GM10248 (cell line): Measurements from ENCODE around the gene RNASEH1.
"Not testable (repeated sequence)": the region's sequence is repeated elsewhere in the genome, so short reads cannot be mapped to it uniquely, and the experiment has no call there.

Source experiments
- CTCF ChIA-PET: fragments of 300-600 bp; sonication (Branson Sonifier 250); formaldehyde crosslinking; extraction: SDS; loops from one replicate; lab custom pipeline; 2021; ENCODE audit warnings: antibody characterized with exemption; lab: Yijun Ruan, JAX
- POLR2A ChIA-PET: fragments of 350-650 bp; sonication (Branson Sonifier 250); formaldehyde crosslinking; extraction: SDS; loops from one replicate; lab custom pipeline; 2020; ENCODE audit warnings: antibody characterized with exemption; lab: Yijun Ruan, JAX
- DNase-seq: peaks from one replicate; pipeline ENCODE4 v3.0.0; 2012; ENCODE audit errors: extremely low spot score
- TF ChIP-seq, protein P1 (sequence below): IDR thresholded peaks from 2 replicates; pipeline ENCODE4 v1.5.1; 2012; ENCODE audit warnings: mild to moderate bottlenecking, low read depth; ENCODE audit errors: extremely low read depth, missing control alignments, control extremely low read depth

RNASEH1 gene

DNA sequence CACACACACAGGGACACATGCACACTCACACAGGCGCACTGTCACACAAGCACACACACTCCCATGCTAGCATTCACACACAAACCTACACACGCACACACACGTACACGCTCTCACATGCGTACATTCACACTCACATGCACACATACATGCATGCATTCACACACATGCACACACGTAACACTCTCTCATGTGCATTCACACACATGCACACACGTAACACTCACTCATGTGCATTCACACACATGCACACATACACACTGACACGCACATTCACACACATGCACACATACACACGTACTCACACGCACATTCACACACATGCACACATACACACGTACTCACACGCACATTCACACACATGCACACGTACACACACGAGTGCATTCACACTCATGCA, 55.1 kb downstream of the RNASEH1 start:
- TF ChIP-seq, protein P1, sequence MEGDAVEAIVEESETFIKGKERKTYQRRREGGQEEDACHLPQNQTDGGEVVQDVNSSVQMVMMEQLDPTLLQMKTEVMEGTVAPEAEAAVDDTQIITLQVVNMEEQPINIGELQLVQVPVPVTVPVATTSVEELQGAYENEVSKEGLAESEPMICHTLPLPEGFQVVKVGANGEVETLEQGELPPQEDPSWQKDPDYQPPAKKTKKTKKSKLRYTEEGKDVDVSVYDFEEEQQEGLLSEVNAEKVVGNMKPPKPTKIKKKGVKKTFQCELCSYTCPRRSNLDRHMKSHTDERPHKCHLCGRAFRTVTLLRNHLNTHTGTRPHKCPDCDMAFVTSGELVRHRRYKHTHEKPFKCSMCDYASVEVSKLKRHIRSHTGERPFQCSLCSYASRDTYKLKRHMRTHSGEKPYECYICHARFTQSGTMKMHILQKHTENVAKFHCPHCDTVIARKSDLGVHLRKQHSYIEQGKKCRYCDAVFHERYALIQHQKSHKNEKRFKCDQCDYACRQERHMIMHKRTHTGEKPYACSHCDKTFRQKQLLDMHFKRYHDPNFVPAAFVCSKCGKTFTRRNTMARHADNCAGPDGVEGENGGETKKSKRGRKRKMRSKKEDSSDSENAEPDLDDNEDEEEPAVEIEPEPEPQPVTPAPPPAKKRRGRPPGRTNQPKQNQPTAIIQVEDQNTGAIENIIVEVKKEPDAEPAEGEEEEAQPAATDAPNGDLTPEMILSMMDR: no peak
- ChIA-PET POLR2A (no interaction called here), CTCF (no interaction called here)
- DNase-seq: no peak

DNA sequence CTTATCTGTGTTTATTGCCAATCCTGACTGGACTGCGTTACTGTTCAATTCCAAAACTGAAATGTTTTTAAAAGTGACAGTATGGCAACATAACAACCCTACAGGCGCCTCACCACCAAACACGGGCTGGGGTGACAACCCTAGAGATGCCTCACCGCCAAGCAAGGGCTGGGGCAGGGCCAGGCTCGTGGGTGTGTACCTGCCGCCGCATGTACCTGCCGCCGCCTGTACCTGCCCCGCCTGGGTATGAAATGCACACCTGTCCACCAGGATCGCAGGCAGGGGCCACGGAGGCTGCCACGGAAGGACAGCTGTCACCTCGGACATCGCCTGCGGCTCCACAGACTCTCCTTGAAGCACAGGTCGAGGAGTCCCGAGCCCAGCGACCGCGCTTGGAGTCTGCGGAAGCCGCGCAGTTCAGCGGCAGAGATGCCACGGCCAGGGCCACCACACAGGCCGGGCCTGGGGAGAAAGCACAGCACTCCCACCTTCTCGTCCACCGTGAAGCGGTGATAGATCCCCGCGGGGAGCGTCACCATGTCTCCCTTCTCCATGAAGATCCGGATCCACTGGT, 57.7 kb downstream of the RNASEH1 start:
- no peak for DNase-seq
- POLR2A ChIA-PET: no interaction called here
- CTCF ChIA-PET: no interaction called here
- TF ChIP-seq, protein P1: no peak

DNA sequence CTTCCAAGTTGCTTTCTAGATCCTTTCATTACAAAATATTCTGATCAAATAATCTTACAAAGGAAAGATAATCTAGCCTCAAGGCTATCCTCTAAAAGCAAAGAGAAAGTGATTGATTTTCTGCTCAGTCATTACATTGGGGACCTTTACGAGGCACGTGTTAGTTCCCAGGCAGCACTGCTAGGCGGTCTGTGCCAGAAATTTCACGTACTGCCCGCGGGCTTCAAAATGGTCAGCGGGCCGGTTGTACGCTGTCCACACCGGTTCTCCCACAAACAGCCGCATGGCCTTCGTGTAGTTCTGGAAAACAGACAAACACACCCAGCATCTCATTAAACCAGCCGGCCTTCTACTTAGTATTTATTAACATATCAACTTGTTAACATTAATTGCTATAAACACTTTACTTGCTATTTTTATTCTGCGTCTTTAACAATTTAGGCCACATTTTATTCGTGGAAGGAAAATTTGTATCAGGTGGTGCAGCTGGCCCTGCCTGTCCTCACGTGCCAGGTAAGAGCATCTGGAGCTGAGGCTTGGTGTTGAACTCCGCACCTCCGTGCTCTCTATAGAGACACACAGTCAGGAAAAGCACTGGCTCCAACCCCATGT, 59.2 kb downstream of the RNASEH1 start:
- ChIA-PET POLR2A (no interaction called here), CTCF (no interaction called here)
- TF ChIP-seq, protein P1: no peak
- no peak for DNase-seq

DNA sequence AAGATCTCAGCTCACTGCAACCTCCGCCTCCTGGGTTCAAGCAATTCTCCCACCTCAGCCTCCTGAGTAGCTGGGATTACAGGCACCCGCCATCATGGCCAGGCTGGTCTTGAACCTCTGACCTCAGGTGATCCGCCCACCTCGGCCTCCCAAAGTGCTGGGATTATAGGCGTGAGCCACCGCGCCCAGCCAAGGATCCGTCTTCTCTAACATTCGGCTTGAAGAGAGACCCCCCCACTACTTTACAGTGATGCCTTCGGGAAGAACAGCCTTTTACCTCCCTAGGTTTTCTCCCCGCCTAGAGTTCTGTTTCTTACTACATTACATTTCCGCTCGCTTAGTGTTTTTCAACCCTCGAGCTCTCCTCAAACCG, 61.4 kb downstream of the RNASEH1 start:
- DNase-seq, POLR2A ChIA-PET: not testable (repeated sequence)
- CTCF ChIA-PET: interaction anchor here (1.1 to 1.7 kb wide), 2 partner anchors 10 to 72 kb away, joined by 3 to 4 read pairs; no protein-coding TSS in a partner anchor
